Inflammatory macrophage (primary cell): ENCODE data around the gene PRR5L.

Source experiments
- DNase-seq, 2 donors: peaks; one replicate each; pipeline ENCODE4 v3.0.0-alpha.2; 2020 to 2022

Gene PRR5L

GRCh38 chr11:36405585-36406367, 109.7 kb downstream of the PRR5L start:
- no peak for DNase-seq

GRCh38 chr11:36407356-36407755, 111.3 kb downstream of the PRR5L start:
- DNase-seq = peak; percentile 38 to 58

GRCh38 chr11:36408498-36409136, 112.5 kb downstream of the PRR5L start:
- no peak for DNase-seq

GRCh38 chr11:36409152-36409816, 113.2 kb downstream of the PRR5L start:
- DNase-seq = no peak

- peak; percentile 95 to 98 for DNase-seq
These were observed 115.1 kb downstream of the PRR5L start for GRCh38 chr11:36411202-36411640.

GRCh38 chr11:36412781-36413383, 116.8 kb downstream of the PRR5L start:
- DNase-seq = no peak

GRCh38 chr11:36417154-36417553, 121.1 kb downstream of the PRR5L start:
- DNase-seq = no peak

GRCh38 chr11:36419791-36420424, 123.8 kb downstream of the PRR5L start:
- DNase-seq = no peak

GRCh38 chr11:36421546-36422155, 125.6 kb downstream of the PRR5L start:
- no peak for DNase-seq

GRCh38 chr11:36425561-36426081, 129.5 kb downstream of the PRR5L start:
- DNase-seq = no peak

- DNase-seq = no peak
These were observed 130.2 kb downstream of the PRR5L start for GRCh38 chr11:36426226-36426848.

- DNase-seq = peak in 1 of 2 donors; percentile 66
These were observed 131.0 kb downstream of the PRR5L start for GRCh38 chr11:36427079-36427478.

GRCh38 chr11:36427876-36428275, 131.8 kb downstream of the PRR5L start:
- DNase-seq = no peak

GRCh38 chr11:36431429-36432092, 135.5 kb downstream of the PRR5L start:
- peak; percentile 17 to 26 for DNase-seq

GRCh38 chr11:36432093-36432469, 136.0 kb downstream of the PRR5L start:
- no peak for DNase-seq

- no peak for DNase-seq
These were observed 136.7 kb downstream of the PRR5L start for GRCh38 chr11:36432738-36433137.

GRCh38 chr11:36436064-36436463, 140.0 kb downstream of the PRR5L start:
- no peak for DNase-seq

- no peak for DNase-seq
These were observed 140.5 kb downstream of the PRR5L start for GRCh38 chr11:36436589-36436988.

- DNase-seq = no peak
These were observed 141.3 kb downstream of the PRR5L start for GRCh38 chr11:36437413-36437812.

GRCh38 chr11:36438126-36438525, 142.0 kb downstream of the PRR5L start:
- peak; percentile 27 to 32 for DNase-seq
